Spleen (tissue), 7 donors: ENCODE data around the gene DHX34.

ENCODE experiments used
- POLR2A ChIP-seq, 3 donors: fragments of 450-650 bp; IDR thresholded peaks; one replicate each; pipeline ENCODE4 v1.5.1; 2017; ENCODE audit warnings: antibody characterized with exemption in 3 of 3, mild to moderate bottlenecking in 1 of 3
- TF ChIP-seq, protein P1 (sequence below), 11 experiments: fragments of 200-600 bp in 7 of 11; fragments of 450-650 bp in 4 of 11; sonication (generic) in 4 of 11; IDR thresholded peaks in 8 of 11; conservative IDR thresholded peaks in 3 of 11; 1 replicate in 7 of 11; 2 replicates in 4 of 11; pipeline versions ENCODE4 v1.4.0 to v1.8.0; 2016 to 2021; ENCODE audit warnings: antibody characterized with exemption in 11 of 11, inconsistent platforms in 4 of 11, mild to moderate bottlenecking in 1 of 11
- donor health status: DM: no; HTN: no; CAD: no; lungs with moderate emphysema.
- donor health status: DM: no; HTN: no; CAD: no.
- donor health status: DM: no; HTN: no; CAD: no.

DNA sequence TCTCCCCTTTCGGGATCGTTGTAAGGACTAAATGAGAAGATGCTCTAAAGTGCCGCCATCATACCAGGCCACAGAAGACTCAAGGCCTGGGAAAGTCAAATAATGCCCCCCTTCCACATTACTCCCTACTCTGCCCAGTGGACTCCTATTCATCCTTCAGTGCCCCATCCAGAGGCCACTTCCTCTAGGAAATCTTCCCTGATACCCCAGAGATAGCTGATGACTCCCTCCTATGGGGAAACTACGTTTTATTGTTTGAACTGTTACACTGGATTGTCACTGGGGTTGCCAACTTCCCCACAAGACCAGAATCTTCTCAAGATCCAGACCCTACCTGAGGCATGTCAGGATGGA is 56.1 kb downstream of the DHX34 start:
- no peak for TF ChIP-seq POLR2A (IDR thresholded peaks at IDR 0.05)
- TF ChIP-seq, protein P1, sequence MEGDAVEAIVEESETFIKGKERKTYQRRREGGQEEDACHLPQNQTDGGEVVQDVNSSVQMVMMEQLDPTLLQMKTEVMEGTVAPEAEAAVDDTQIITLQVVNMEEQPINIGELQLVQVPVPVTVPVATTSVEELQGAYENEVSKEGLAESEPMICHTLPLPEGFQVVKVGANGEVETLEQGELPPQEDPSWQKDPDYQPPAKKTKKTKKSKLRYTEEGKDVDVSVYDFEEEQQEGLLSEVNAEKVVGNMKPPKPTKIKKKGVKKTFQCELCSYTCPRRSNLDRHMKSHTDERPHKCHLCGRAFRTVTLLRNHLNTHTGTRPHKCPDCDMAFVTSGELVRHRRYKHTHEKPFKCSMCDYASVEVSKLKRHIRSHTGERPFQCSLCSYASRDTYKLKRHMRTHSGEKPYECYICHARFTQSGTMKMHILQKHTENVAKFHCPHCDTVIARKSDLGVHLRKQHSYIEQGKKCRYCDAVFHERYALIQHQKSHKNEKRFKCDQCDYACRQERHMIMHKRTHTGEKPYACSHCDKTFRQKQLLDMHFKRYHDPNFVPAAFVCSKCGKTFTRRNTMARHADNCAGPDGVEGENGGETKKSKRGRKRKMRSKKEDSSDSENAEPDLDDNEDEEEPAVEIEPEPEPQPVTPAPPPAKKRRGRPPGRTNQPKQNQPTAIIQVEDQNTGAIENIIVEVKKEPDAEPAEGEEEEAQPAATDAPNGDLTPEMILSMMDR (IDR thresholded peaks at IDR 0.05 in 8 of 11, conservative IDR thresholded peaks at IDR 0.05 in 3 of 11): no peak
